C4-2B (cell line): Measurements from ENCODE around the gene MITF.

Experiments
- CTCF ChIP-seq: fragments of 450-650 bp; conservative IDR thresholded peaks from 2 replicates; pipeline ENCODE4 v1.5.1; 2017; ENCODE audit warnings: mild to moderate bottlenecking
- ZFX ChIP-seq: fragments of 450-650 bp; IDR thresholded peaks from 2 replicates; pipeline ENCODE4 v1.6.1; 2017

- TF ChIP-seq CTCF = no peak
- TF ChIP-seq ZFX = no peak
Observed at GRCh38 chr3:69696367-69696766, 42.9 kb upstream of the MITF start.
